Measurements from ENCODE around the gene BCAS1. TPM values are rescaled to one million over a fixed set of nuclear protein-coding genes. Genes with fewer than 3 reads are reported as not detected.

BCAS1 gene
- total RNA-seq = not detected in 2 replicates

- DNase-seq (ENCODE audit: low read depth, low spot score) = no peak
These were observed at the start of gene BCAS1 for GRCh38 chr20:54070187-54070987. Gene BCAS1, minus strand, starts transcription at chr20:54070594. Its CDS starts 11,876 bp downstream, at chr20:54058718.

GRCh38 chr20:54119744-54120143 lies 49.4 kb upstream of the BCAS1 start:
- no peak for DNase-seq (ENCODE audit: low read depth, low spot score)

GRCh38 chr20:54118220-54119001 lies 48.0 kb upstream of the BCAS1 start:
- no peak for DNase-seq (ENCODE audit: low read depth, low spot score)

- DNase-seq (ENCODE audit: low read depth, low spot score) = no peak
These were observed 46.3 kb upstream of the BCAS1 start for GRCh38 chr20:54116550-54117235.

- no peak for DNase-seq (ENCODE audit: low read depth, low spot score)
These were observed 44.9 kb upstream of the BCAS1 start for GRCh38 chr20:54115172-54115854.

- no peak for DNase-seq (ENCODE audit: low read depth, low spot score)
These were observed 43.7 kb upstream of the BCAS1 start for GRCh38 chr20:54114109-54114508.

- no peak for DNase-seq (ENCODE audit: low read depth, low spot score)
These were observed 43.2 kb upstream of the BCAS1 start for GRCh38 chr20:54113566-54113965.

- DNase-seq (ENCODE audit: low read depth, low spot score) = no peak
These were observed 42.0 kb upstream of the BCAS1 start for GRCh38 chr20:54112221-54112884.

GRCh38 chr20:54111460-54111859 lies 41.1 kb upstream of the BCAS1 start:
- no peak for DNase-seq (ENCODE audit: low read depth, low spot score)

GRCh38 chr20:54110457-54110856 lies 40.1 kb upstream of the BCAS1 start:
- DNase-seq (ENCODE audit: low read depth, low spot score) = no peak

- no peak for DNase-seq (ENCODE audit: low read depth, low spot score)
These were observed 39.6 kb upstream of the BCAS1 start for GRCh38 chr20:54110041-54110440.

- DNase-seq (ENCODE audit: low read depth, low spot score) = no peak
These were observed 38.4 kb upstream of the BCAS1 start for GRCh38 chr20:54108817-54109216.

- no peak for DNase-seq (ENCODE audit: low read depth, low spot score)
These were observed 37.9 kb upstream of the BCAS1 start for GRCh38 chr20:54108326-54108642.

- no peak for DNase-seq (ENCODE audit: low read depth, low spot score)
These were observed 37.4 kb upstream of the BCAS1 start for GRCh38 chr20:54107600-54108325.

GRCh38 chr20:54107181-54107580 lies 36.8 kb upstream of the BCAS1 start:
- DNase-seq (ENCODE audit: low read depth, low spot score) = no peak

GRCh38 chr20:54106162-54106561 lies 35.8 kb upstream of the BCAS1 start:
- DNase-seq (ENCODE audit: low read depth, low spot score) = no peak

GRCh38 chr20:54105653-54106052 lies 35.3 kb upstream of the BCAS1 start:
- DNase-seq (ENCODE audit: low read depth, low spot score) = no peak

GRCh38 chr20:54104781-54105180 lies 34.4 kb upstream of the BCAS1 start:
- no peak for DNase-seq (ENCODE audit: low read depth, low spot score)

GRCh38 chr20:54103762-54104600 lies 33.6 kb upstream of the BCAS1 start:
- no peak for DNase-seq (ENCODE audit: low read depth, low spot score)
